ENCODE measurements around the gene ALX1. TPM values are rescaled to one million over a fixed set of nuclear protein-coding genes. Genes with fewer than 3 reads are reported as not detected.

The ALX1 gene
- total RNA-seq (2022; extraction: Qiagen RNA extraction): 3.9 to 5.6 TPM (median 4.4 TPM) in 5 replicates

GRCh38 chr12:85280165-85280983, at the start of gene ALX1:
Gene ALX1, plus strand, starts transcription at chr12:85280220. Its CDS starts 42 bp downstream, at chr12:85280262.

Other genes with a start within 250 kb of the ALX1 start
- 0.13 TPM in 1 of 5 replicates, not detected in the others for gene TSPAN19, start 243.9 kb upstream of the ALX1 start, total RNA-seq (2022; extraction: Qiagen RNA extraction)
- 0.30 to 1.0 TPM (median 0.76 TPM) in 5 replicates for gene LRRIQ1, start 243.9 kb upstream of the ALX1 start, total RNA-seq (2022; extraction: Qiagen RNA extraction)

All from A549 treated with dexamethasone at 1 μM for 4 hours (cell line).